NCI-H1930 (cell line): Measurements from ENCODE around the gene RABGEF1.

ENCODE experiments used
- DNase-seq, 2 experiments: peaks; one replicate each; lab custom pipeline; 2025; lab: John Stamatoyannopoulos, UW

The RABGEF1 gene

GRCh38 chr7:66859339-66859738 is 118.8 kb downstream of the RABGEF1 start:
- no peak for DNase-seq

GRCh38 chr7:66859794-66860645 is 119.5 kb downstream of the RABGEF1 start:
- DNase-seq: no peak

- no peak for DNase-seq
These were observed 120.2 kb downstream of the RABGEF1 start for GRCh38 chr7:66860767-66861166.
